Measurements from ENCODE around the gene TTLL12. TPM values are rescaled to one million over a fixed set of nuclear protein-coding genes. Genes with fewer than 3 reads are reported as not detected.

TTLL12 gene
- total and polyA plus RNA-seq, 2 of the 8 experiments (the other 6 are each of a cell fraction or from before 2014, with no cell fraction given): 101 to 124 TPM

- no peak overlapping the region for H3K4me3 ChIP-seq (ENCODE audit: extremely low read depth in 1 of 4, insufficient read depth in 2 of 4, low read depth in 3 of 4, low read length in 4 of 4)
- no peak overlapping the region for H3K23ac ChIP-seq (ENCODE audit: insufficient read length)
- FAIRE-seq (no peak), DNase-seq (ENCODE audit: low read depth in 1 of 2, low spot score in 2 of 2) (no peak)
- TF ChIP-seq SP1 (IDR thresholded peaks at IDR 0.05; ENCODE audit: low read depth, low read length): no peak
- no peak for TF ChIP-seq EGR1 (IDR thresholded peaks at IDR 0.05; ENCODE audit: borderline replicate concordance, low read depth, low read length)
- no peak overlapping the region for H4K5ac ChIP-seq (ENCODE audit: insufficient read length, low read depth, low read length)
- H4K91ac ChIP-seq (replicated peaks; ENCODE audit: insufficient read length, low read length): no peak overlapping the region
- no peak overlapping the region for H2AFZ ChIP-seq (ENCODE audit: low read length)
- no peak overlapping the region for H3K14ac ChIP-seq (ENCODE audit: insufficient read length)
- H3K9me3 ChIP-seq (ENCODE audit: insufficient read depth in 2 of 2, low read depth in 1 of 2, low read length in 1 of 2): no peaks in the 10 kb centered on the region
- H2BK5ac ChIP-seq (ENCODE audit: low read depth, low read length): no peak overlapping the region
- H3K56ac ChIP-seq (replicated peaks; ENCODE audit: insufficient read length, low read depth, low read length): no peak overlapping the region
- H3K4me2 ChIP-seq (ENCODE audit: insufficient read depth in 1 of 2, low read depth in 2 of 2, low read length in 2 of 2): no peak overlapping the region
- no peak overlapping the region for H3K18ac ChIP-seq (ENCODE audit: extremely low read depth, low read length)
- 0 out of 2 replicates have a peak overlapping the region, but pooled peaks have one; percentile 25 for H3K27ac ChIP-seq (ENCODE audit: low read depth, low read length)
- no peaks in the 10 kb centered on the region for H3K4me1 ChIP-seq (replicated peaks in 1 of 4; ENCODE audit: control insufficient read depth in 3 of 4, insufficient read depth in 4 of 4, low read length in 3 of 4)
- H3K23me2 ChIP-seq (ENCODE audit: low read depth, low read length): no peaks in the 10 kb centered on the region
- peaks cover 31 to 65% (median 64%) of the 10 kb centered on the region in 4 experiments for H3K36me3 ChIP-seq (ENCODE audit: control insufficient read depth in 2 of 4, insufficient read depth in 4 of 4, low read length in 3 of 4)
- no peak overlapping the region for H2BK120ac ChIP-seq (replicated peaks; ENCODE audit: low read depth, low read length)
- no peak overlapping the region for H2BK20ac ChIP-seq (ENCODE audit: low read length)
- no peak overlapping the region for H2AK5ac ChIP-seq (ENCODE audit: low read depth, low read length)
- H3K79me1 ChIP-seq (ENCODE audit: low read depth, low read length): no peaks in the 10 kb centered on the region
- 89% methylated on average over 12 of the region's 12 CpGs; no CpG with 5 or more reads in 1 of the 2 experiments for WGBS, 2 experiments (ENCODE audit: extremely low coverage in 1 of 2, insufficient coverage in 1 of 2, insufficient read length in 1 of 2, insufficient replicate concordance in 2 of 2, low coverage in 1 of 2, low lambda C conversion rate in 2 of 2, missing lambda C conversion rate in 1 of 2)
- H2BK12ac ChIP-seq (ENCODE audit: low read depth, low read length): no peak overlapping the region
- H3K9ac ChIP-seq (replicated peaks in 1 of 4; ENCODE audit: extremely low read depth in 1 of 4, low read depth in 3 of 4, low read length in 3 of 4): no peak overlapping the region
- H4K20me1 ChIP-seq (replicated peaks in 1 of 2; ENCODE audit: control insufficient read depth in 1 of 2, insufficient read depth in 2 of 2, low read length in 2 of 2): peaks cover 7 to 14% of the 10 kb centered on the region in 2 experiments
- POLR2A ChIA-PET (ENCODE audit: partially characterized antibody): interaction anchor here (1.7 to 1.9 kb wide), 2 partner anchors 9 to 11 kb away, joined by 4 to 5 read pairs; no protein-coding TSS in a partner anchor
- no peaks in the 10 kb centered on the region for H3K27me3 ChIP-seq (replicated peaks in 1 of 4; ENCODE audit: control insufficient read depth in 3 of 4, extremely low read depth in 1 of 4, insufficient read depth in 3 of 4, low read length in 3 of 4)
- no peak overlapping the region for H2BK15ac ChIP-seq (ENCODE audit: low read length)
- H3K4ac ChIP-seq (replicated peaks; ENCODE audit: insufficient read length, low read depth, low read length): no peak overlapping the region
- CTCF ChIA-PET (ENCODE audit: partially characterized antibody): interaction anchor here (0.7 to 1.4 kb wide), 2 partner anchors 12 to 58 kb away, joined by 3 read pairs; no protein-coding TSS in a partner anchor
- H3K79me2 ChIP-seq (ENCODE audit: control insufficient read depth in 1 of 2, insufficient read depth in 2 of 2, low read length in 2 of 2): no peaks in the 10 kb centered on the region
- no peak overlapping the region for H4K8ac ChIP-seq (ENCODE audit: extremely low read depth, insufficient read depth, low read length)
Observed at GRCh38 chr22:43171607-43172006, 15.3 kb downstream of the TTLL12 start.
